ENCODE results near the gene TIMM10.
A peak's percentile ranks its signal among the peaks of the same experiment; 100 is the strongest.
"Not testable (repeated sequence)": the region's sequence is repeated elsewhere in the genome, so short reads cannot be mapped to it uniquely, and the experiment has no call there.

TIMM10 gene

DNA sequence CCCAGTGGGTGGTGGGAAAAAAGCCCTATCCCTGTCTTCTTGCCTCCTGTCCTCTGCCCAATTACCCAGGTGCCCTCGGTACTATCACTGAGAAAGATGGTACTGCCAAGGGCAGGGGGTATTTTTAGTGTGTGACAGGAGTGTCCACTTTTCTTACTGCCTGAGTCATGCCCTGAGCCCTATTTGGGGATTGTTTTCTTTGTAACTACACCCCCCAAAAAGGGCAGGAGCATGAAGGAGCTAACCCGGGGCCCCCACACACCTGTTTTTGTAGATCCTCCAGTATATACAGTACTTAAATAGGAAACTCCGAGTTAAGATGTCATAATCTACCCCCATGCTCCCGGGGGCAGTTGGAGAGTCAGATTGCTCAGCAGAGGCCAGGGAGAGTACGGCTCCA lies 10.6 kb upstream of the TIMM10 start:
- DNase-seq: no peak

DNA sequence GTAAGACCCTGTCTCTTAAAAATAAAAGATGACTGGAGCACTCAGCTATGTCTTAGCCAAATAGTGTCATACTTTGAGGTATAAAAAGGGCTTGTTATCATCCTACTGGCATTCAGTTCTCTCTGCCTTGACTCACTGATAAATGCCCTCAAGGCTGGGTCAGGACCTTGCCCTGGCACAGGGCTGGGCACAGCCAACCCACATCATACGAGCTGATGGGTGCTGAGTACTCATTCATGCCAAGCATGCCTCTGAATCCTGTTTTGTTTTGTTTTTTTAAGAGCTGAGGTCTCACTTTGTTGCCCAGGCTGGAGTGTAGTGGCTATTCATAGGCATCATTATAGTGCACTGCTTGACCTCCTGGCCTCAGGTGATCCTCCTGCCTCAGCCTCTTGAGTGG lies 8.8 kb upstream of the TIMM10 start:
- no peak for DNase-seq

DNA sequence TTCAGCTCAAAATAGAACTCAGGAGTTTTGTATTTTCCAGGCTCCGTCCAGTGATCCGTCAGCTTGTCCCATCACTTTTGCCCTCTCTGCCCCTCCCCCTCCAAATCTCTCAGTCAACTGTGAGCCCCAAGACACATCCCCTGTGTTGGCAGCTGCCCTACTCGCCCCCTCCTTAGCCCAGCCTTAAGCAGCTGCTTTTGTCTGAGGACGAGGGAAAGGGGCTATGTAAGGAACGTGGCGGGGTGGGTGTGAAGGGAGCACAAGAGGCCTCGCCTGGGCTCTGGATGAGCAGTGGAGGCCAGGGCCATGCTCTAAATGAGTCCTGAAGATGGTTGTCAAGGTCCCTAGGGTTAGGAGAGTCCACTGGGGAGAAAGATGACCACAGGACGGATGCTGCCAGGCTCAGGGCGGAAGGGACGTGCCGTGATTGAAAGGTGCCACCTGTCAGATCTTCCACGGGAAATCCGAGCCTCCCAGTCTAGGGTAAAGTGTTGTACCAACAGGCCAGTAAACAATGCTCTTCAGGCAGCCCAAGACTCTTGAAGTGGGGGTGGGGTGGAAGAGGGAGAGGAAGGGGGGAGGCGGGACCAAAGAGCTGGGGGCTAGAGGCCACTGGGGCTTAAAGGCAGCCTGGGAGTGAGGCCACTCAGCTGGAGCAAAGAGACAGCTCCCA lies 6.5 kb upstream of the TIMM10 start, which contains the start of gene SMTNL1:
Gene SMTNL1 (plus strand): TSS at position 649 of the 673 bp plus-strand sequence. CDS start 5,048 bp downstream, outside the sequence.
- no peak for DNase-seq

DNA sequence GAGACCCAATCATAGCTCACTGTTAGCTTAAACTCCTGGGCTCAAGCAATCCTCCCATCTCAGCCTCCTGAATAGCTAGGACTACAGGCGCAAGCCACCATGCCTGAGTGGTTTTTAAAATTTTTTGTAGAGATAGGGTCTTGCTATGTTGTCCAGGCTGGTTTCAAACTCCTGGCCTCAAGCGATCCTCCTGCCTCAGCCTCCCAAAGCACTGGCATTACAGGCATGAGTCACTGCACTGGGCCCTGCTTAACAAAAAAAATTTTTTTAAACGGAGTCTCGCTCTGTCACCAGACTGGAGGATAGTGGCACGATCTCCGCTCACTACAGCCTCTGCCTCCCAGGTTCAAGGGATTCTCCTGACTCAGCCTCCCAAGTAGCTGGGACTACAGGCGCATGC lies 3.9 kb upstream of the TIMM10 start:
- not testable (repeated sequence) for DNase-seq

DNA sequence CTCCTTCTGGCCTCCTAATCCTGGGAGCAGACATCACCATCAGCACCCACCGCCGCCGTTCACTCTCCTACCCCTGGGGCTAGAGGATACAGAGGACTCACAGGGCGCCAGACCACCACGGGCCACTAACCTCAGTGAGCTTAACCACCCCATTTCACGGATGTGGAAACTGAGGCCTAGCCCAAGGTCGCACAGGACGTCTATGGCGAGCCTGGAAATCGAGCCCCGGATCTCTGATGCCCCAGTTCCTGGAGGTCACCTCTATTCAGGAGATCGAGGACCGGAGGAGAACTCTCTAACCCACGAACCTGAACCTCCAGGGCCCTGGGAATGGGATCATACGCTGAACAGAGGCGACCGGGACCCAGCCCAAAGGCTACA lies 349 bp downstream of the TIMM10 start:
- DNase-seq: no peak

DNA sequence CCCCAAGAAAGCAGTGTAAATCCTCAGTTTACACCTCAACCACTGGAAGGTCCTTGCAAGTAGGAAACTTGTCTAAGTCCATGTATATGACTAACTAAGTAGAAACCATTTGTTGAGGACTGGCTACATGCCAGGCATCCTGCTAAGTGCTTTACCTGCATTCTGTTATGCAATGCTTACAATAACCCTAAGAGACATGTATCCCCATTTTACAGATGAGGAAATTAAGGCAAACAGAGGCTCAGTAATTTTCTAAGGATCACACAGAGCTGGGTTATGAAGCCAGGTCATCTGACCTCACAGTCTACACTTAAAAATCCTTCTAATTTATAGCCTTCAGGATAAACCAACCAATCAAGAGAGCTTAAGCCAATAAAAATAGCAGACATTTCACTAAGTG lies 1.5 kb downstream of the TIMM10 start:
- DNase-seq: no peak

DNA sequence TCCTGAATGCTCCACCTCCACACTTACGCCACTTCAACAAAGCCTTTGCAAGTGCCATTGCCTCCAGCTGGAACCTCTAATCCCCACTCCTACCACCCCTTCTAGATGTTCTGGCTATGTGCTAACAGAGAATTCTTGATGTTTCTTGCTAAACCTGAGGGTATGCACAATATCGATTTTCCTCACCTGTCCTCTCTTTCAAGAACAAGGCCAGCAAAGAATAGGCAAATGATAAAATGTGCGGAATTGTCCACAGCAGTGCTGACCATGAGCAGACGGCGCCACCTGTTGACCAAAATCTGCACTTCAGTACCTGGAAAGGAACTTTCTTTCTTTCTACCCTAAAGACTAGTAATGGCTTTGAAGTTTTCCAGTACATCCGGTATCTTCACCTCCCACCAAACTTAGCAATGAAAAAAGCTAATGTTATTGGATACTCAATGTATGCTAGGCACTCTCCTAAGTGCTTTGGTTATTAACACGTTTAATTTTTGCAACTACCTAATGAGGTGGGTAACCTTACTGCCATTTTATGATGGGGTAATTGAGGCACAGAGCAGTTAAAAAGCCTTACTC lies 3.4 kb downstream of the TIMM10 start:
- DNase-seq: peak; percentile 82

DNA sequence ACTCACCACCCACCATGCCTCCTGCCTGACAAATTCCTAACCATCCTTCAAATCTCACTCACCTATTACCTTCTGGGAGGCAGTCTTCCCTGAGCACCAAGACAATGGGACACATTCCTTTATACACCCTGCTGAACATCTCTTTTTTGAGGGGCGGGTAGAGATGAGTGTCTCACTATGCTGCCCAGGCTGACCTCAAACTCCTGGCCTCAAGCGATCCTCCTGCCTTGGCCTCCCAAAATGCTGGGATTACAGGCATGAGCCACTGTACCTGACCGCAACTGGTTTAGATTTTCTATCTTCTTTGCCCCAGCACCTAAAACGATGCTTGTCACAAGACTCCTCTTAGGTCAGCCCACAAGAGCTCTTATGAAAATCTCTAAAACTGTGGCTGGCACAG lies 7.1 kb downstream of the TIMM10 start:
- DNase-seq: no peak

DNA sequence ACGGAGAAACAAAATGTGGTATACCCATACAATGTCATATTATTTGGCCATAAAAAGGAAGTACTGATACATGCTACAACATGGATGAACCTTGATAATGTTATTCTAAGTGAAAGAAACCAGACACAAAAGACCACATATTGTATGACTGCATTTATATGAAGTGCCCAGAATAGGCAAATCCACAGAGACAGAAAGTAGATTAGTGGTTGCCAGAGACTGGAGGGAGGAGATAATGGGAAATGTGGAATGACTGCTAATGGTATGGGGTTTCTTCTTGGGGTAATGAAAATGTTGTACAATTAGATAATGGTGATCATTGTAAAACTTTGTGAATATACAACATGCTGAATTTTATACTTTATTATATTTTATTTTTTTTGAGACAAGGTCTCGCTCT lies 9.4 kb downstream of the TIMM10 start:
- peak; percentile 27 for DNase-seq

DNA sequence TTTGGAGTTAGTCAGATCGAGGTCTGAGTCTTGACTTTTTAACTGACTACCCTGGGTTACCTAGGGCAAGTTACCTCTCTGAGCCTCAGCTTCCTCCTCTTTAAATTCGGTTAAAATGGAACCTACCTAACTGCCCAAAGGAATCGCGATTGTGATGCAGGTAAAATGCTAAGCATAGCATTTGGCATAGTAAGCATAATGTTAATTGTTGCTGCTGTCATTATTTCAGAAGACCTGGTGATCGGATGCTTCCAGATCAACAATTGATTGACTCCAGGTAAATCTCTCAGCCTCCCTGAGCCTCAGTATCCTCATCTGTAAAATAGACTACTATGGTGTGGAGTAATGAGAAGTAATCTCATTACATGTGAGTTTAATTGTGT lies 14.5 kb downstream of the TIMM10 start:
- DNase-seq: no peak

DNA sequence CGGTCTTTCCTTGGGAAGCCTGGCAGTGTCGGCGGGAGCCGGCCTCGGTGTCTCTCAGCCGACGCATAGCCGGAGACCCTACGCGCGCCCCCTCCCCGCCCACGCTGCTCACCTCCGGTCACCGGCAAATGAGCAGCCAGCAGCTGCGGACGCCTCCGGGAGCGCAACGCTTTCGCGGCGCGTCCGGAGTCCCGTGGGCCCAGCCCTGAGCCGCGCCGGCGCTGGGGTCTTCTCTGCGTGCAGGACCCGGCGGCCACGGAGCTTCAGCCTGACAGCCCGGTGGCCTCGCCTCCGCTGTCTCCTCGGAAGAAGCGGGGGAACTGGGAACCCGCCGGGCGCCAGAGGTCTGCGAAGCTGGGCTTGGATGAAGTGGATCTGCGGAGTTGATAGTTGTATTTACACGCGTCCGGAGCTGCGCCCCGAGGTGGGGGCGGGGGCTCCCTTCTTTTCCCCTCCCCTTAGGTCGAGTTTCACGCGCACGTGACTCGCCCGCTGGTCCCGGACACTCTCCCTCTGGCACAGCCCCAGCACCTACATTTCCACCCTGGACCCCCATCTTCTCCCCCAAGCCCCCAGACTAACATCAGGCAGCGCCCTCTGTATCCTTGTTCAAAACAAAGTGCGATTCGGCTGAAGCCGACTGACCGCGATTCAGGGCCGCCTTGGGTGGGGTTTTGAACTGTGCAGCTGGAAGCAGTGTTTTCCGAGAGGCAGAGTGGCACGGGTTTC lies 15.1 kb downstream of the TIMM10 start, which contains the start of gene SLC43A1:
Gene SLC43A1 (minus strand): TSS at position 371 of the 729 bp plus-strand sequence. CDS start 1,591 bp downstream, outside the sequence.
- peak; percentile 77 for DNase-seq

DNA sequence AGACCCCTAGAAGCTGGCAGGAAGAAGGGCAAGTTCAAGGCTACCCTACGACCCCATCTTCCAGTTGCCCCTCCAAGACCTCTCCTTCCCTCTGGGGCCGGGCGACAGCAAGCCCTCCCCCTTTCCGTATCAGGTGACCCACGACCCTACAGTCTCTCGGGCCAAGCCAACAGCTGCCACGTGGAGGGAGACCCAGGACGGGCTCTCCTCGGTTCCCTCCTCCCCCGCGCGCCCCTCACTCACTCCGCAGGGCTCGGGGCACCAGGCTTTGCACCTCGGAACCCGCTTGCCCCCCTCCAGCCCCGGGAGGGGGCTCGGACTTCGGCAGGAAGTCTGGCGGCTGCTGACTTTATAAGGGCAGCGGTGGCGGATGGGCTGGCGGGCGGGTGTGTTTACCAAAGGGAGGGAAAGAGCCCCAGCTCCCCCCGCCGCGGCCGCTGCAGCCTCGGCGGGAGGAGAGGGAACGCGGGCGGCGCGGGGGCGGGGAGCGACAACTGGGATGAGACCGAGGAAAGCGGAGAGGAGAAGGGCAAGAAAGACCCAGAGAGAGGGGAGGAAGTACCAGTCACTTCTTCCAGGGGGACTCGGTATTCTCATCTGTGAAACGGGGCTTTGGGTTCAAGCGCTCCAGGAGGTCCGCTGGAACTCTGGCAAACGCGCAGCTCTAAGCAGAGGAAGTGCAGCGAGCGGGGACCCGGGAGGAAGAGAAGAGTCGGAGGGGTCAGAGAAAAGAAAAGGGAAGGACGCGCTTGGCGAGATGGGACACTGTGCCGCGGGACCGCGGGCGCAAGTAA lies 15.8 kb downstream of the TIMM10 start:
- DNase-seq: peak; percentile 64

DNA sequence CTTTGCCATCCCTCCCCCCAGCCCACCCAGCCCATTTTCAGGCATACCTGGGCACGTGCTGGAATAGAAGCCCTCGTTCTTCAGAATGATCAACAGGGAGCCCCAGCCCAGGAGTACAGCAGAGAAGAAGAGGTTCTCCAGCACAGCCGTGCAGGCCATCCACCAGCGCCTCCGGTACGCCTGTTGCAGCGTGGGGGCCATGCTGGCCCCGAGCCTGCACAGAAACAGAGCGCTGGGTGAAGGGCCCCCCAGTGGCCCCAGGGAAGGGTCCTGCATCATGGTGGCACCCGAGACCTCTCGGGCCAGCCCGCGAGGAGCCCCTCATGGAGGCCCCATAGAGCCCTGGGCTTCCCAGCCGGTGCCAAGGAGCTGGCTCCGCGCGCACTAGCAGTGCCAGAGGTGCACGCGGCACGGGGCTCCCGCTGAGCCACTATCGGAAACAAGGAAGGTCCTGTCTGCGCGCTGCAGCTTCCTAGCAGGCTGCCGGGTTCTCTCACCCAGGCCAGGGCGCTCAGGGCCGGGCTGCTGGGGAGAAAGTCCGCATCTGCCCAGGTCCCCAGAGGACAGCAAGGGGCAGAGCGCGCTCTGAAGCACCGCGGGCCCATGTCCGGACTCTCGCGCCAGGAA lies 16.5 kb downstream of the TIMM10 start:
- peak; percentile 64 for DNase-seq

DNA sequence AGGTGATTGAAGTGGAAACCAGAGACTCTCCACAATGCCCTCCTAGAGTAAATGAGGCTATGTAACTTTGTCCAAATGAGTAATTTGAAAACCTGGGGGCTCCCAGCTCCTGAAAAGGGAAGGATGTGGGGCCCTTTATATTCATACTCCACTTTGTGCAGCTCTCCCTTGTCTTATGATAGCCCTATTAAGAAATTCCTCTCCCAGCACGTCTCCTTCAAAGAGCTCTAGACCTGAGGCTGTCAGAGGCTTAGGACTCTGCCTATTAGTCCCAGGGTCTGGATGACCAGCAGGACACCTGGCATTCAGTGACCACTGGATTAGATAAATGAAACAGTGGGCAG lies 17.1 kb downstream of the TIMM10 start:
- no peak for DNase-seq

DNA sequence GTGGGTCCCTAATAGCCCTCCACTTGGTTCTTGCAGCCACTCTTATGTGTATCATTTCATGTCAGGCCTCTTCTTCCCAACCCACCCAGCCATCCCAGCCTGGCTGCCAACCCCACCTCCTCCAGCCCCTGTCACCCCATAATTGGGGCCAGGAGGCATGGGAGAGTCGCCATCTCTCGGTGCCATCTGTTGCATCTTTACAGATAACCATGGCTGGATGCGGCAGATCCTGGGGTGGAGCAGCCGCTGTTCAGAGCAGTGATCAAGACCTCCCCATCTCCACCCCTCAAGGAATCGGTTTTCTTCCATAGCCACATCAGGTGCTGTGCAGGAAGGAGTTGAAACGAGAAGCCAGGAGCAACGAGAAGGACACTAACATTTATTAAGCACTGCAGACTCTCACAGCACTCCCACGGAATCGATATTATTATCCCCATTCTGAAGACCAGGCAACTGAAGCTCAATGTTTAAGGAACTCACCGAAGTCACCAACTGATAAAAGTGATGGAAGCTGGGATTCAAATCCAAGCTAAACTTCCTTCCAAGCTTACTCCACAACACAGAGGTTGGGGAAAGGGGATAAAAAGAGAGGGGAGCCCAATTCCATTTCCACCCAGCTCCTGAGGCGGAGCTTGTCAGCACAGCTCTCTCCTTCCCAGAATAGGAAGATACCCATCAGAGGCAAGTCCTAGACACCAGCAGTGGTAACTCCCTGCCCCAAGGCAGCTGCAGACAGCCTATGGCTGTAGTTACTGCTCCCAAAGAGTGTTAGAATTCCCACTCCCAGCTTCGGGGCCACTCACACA lies 17.7 kb downstream of the TIMM10 start:
- DNase-seq: peak; percentile 71

DNA sequence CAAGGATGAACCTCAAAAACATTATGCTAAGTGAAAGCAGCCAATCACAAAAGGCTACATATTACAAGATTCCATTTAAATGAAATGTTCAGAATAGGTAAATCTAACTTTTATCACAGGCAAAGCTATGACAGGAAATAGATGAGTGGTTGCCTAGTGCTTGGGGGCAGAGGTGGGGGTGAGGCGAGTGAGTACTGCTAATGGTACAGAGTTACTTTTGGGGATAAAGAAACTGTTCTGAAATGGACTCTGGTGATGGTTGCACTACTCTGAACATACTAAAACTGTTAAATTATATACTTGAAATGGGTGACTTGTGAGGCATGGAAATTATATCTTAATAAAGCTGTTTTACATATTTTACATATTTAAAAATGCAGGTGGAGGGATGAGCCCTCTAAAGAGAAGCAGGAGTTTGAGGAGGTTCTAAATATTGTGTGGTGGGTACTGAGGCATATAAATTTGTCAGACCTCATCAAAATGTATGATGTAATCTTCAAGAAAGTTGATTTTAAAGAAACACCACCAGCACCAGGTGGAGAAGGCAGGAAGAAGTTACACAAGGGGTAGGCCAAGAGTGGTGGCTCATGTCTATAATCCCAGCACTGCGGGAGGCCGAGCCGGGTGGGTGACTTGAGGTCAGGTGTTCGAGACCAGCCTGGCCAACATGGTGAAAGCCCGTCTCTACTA lies 18.7 kb downstream of the TIMM10 start:
- peak; percentile 18 for DNase-seq

DNA sequence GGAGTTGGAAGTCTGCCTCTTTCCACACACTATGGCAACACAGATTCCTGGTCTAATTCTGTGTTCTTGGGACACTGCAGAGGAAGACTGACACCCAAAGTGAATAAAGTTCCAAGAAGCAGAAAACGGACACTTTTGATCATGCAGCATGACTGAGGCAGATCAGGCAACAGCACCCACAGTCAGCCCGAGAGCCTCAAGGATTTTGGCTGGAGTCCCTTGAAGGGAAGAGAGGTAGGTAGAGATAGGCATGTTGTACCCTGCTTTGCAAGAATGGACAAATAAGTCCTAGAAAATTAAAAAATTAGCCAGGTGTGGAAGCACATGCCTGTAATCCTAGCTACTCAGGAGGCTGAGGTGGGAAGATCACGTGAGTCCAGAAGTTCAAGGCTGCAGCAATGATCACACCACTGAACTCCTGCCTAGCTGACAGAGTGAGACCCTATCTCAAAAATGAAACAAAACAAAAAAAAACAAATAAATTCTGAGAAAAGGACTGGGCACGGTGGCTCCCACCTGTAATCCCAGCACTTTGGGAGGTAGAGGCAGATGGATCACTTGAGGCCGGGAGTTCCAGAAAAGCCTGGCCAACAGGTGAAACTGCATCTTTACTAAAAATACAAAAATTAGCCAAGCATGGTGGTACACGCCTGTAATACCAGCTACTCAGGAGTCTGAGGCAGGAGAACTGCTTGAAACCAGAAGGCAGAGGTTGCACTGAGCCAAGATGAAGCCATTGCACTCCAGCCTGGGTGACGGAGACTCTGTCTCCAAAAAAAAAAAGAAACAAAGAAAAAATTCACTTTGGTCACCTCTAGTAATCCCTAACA lies 22.0 kb downstream of the TIMM10 start:
- no peak for DNase-seq

DNA sequence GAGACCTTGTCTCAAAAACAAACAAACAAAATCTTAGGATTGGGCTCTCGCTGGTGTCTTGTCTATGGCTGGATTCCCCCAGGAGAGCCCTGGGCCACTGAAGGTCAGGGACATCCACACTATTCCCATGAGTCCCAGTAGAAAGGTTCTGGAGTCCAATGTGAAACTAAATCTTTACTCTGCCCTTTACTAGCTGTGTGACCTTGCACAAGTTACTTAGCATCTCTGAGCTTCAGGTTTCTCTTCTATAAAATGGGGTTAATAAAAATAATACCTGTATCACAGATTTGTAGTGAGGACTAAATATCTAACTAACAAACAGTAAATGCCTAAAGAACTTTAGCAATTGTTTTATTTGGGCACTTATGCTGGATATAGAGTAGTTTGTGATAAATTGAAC lies 24.0 kb downstream of the TIMM10 start:
- no peak for DNase-seq

DNA sequence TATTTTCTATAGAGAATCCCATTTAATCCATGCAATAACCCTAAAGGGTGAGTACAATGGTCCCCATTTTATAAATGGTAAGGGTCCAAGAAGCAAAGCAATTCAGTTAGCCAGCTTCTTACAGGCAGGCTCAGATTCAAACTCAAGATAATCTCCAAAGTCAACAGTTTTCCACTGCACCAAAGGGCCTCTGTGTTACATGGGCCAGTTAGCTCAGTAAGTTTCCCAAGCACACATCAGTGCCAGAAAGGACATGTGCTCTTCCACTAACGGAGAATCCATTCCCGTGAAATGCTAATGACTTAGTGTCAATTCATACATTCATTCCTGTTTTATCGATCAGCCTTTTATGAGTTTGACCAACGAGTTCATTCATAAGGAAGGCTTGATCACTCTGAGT lies 26.0 kb downstream of the TIMM10 start:
- DNase-seq: no peak

DNA sequence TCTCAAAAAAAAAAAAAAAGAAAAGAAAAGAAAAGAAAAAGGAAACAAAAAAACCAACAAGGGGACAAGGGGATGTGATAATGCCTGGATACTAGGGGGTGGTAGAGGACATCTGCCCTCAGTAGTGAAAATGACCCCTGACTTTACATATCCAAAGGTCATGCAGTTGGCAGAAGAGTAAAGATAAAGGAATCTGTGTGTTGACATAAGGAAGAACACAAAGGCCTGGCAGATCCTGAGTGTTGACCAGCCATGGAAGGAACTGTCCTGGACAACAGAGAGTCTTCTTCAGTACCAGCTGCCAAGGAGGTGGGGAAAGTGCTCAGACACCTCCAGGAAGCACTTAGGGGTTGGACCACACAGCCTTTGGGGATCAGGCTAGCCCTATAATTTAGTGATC lies 27.7 kb downstream of the TIMM10 start:
- no peak for DNase-seq

DNA sequence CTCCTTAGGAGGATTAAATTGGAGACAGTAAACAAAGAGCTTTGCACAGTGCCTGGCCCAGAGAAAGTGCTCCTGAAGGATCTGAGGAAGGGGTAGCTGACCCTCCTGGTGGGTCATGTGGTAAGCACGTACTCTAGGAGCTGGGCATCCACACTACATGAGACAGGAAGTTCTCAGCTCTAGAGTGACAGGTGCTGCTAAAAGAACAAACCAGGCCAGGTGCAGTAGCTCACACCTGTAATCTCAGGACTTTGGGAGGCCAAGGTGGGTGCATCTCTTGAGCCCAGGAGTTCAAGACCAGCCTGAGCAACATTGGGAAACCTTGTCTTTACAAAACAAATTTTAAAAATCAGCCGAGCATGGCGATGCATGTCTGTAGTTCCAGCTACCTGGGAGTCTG lies 28.2 kb downstream of the TIMM10 start:
- DNase-seq: no peak
